HFFc6 (cell line): Measurements from ENCODE around the gene ME1. TPM values are rescaled to one million over a fixed set of nuclear protein-coding genes. Genes with fewer than 3 reads are reported as not detected.

Experiments used
- DNase-seq: peaks from one replicate; pipeline ENCODE4 v3.0.0-alpha.2; 2018
- H3K27ac Mint-ChIP-seq: 2 replicates; pipeline ENCODE4 v1.8.0; 2020; ENCODE audit warnings: mild to moderate bottlenecking, mixed read lengths
- H3K27me3 Mint-ChIP-seq: 2 replicates; pipeline ENCODE4 v1.8.0; 2021; ENCODE audit warnings: mild to moderate bottlenecking, moderate library complexity, mixed read lengths; ENCODE audit not compliant: insufficient read depth
- H3K36me3 Mint-ChIP-seq: 2 replicates; pipeline ENCODE4 v1.8.0; 2021; ENCODE audit warnings: low read depth, mixed read lengths
- H3K4me1 Mint-ChIP-seq: 2 replicates; pipeline ENCODE4 v1.8.0; 2020; ENCODE audit warnings: low read depth, mixed read lengths
- H3K4me3 Mint-ChIP-seq: 2 replicates; pipeline ENCODE4 v1.8.0; 2020; ENCODE audit warnings: mild to moderate bottlenecking, moderate library complexity, mixed read lengths
- H3K9me3 Mint-ChIP-seq: 2 replicates; pipeline ENCODE4 v1.8.0; 2020; ENCODE audit warnings: mild to moderate bottlenecking, mixed read lengths
- CTCF ChIP-seq: fragments of 200-600 bp; sonication (generic); IDR thresholded peaks from 2 replicates; pipeline ENCODE4 v1.5.0; 2021; ENCODE audit warnings: antibody characterized with exemption, mild to moderate bottlenecking
- total RNA-seq, 6 experiments: library from RNA; stranded (reverse); fragmentation: NEBNext Ultra II Directional; extraction: Animal tissue kit (Norgen Biotek cat#: 25700); gene quantifications; 2 replicates in 1 of 6; 3 replicates in 5 of 6; pipeline ENCODE4 v1.2.3, GENCODE V29; 2021

The ME1 gene
- total RNA-seq, 6 experiments from 2014 or later = 24.2 to 37.1 (median 32.6) TPM

DNA sequence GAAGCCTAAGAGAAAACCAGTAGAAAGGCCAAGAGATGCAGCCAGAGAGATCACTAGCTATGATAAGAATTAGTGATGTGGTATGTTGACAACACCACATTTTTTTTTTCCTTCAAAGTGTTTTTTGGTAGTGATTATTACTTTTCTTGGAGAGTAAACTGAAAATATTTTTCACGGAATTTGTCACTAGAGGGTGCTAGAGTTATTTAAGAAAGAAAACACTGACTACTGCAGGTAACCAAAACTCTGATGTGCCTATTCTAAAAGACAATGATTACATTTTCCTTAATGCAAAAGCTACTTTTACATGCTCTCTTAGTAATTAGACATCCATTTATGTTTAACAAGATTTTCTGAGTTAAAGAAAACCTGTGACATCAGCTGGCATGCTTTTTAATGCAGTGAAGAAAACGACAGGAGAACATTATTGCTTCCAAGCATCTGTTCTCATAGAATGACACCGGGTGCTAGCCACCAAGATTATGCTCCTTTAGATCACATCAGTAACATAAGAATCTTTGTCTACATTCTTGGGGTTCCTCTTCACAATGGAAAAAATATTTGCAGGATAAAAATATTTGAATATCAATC lies 208.9 kb downstream of the ME1 start:
- peak; percentile 49 for DNase-seq
- Mint-ChIP-seq H3K27me3 (no peaks in the 10 kb centered on the region), H3K9me3 (no peaks in the 10 kb centered on the region), H3K36me3 (no peaks in the 10 kb centered on the region), H3K27ac (no peak overlapping the region), H3K4me3 (no peak overlapping the region), H3K4me1 (peaks cover 21% of the 10 kb centered on the region)
- TF ChIP-seq CTCF = peak; percentile 82

DNA sequence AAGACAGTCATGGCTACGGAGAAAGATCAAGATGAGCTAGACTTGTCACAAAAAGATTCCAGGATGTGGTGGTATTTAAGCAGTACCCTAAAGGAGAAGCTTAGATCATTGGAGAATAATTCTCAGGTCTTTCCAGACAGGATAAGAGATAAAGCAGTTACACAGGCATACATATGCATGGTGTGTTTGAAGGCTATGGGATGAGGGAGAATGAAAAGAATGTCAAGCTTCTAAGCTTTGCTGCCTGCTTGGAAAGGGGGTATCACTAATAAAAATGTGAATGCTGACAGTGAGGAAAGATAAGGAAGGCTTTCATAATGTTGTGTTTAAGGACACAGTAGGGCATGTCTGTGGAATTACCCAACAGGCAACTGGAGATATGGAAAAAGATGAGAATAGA lies 209.6 kb downstream of the ME1 start:
- H3K27me3 Mint-ChIP-seq = no peaks in the 10 kb centered on the region
- H3K36me3 Mint-ChIP-seq = no peaks in the 10 kb centered on the region
- H3K27ac Mint-ChIP-seq = peak overlapping the region; percentile 6; the same call in 1 of the 2 replicates
- DNase-seq = no peak
- TF ChIP-seq CTCF = no peak
- H3K4me3 Mint-ChIP-seq = no peak overlapping the region
- no peaks in the 10 kb centered on the region for H3K9me3 Mint-ChIP-seq
- H3K4me1 Mint-ChIP-seq = peaks cover 22% of the 10 kb centered on the region

GRCh38 chr6:83220121-83220520 lies 210.7 kb downstream of the ME1 start:
- Mint-ChIP-seq H3K4me1 (peaks cover 31% of the 10 kb centered on the region), H3K4me3 (no peak overlapping the region), H3K9me3 (no peaks in the 10 kb centered on the region), H3K27me3 (no peaks in the 10 kb centered on the region), H3K27ac (peak overlapping the region; percentile 4; the same call in 1 of the 2 replicates), H3K36me3 (no peaks in the 10 kb centered on the region)
- TF ChIP-seq CTCF = no peak
- no peak for DNase-seq

- H3K27ac Mint-ChIP-seq = no peak overlapping the region
- H3K36me3 Mint-ChIP-seq = no peaks in the 10 kb centered on the region
Observed at GRCh38 chr6:83218646-83219045, 212.2 kb downstream of the ME1 start.

DNA sequence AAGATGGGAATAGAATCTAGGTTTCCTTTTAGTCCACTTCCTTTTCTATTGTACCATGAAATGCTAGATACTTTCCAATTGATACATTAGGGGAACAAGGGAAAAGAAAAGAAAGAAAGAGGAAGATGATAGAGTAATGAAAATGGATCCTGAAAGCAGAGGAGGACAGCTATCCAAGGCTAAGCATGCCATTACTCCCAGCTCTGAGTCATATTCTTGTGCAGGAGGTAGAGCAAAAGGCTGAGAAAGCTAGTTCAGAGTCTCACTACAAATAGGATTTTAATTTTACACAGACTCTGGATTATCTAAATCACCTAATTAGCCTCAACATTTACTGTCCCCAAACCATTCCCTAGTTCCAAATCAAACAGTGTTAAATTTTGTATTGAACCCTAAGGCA lies 214.0 kb downstream of the ME1 start:
- DNase-seq = no peak
- Mint-ChIP-seq H3K4me1 (peaks cover 31% of the 10 kb centered on the region), H3K9me3 (no peaks in the 10 kb centered on the region), H3K27me3 (no peaks in the 10 kb centered on the region; the same call in 1 of the 2 replicates), H3K36me3 (no peaks in the 10 kb centered on the region), H3K27ac (peak overlapping the region; percentile 44), H3K4me3 (no peak overlapping the region)
- TF ChIP-seq CTCF = no peak

More at GRCh38 chr6:83218646-83219045, 212.2 kb downstream of the ME1 start:
- H3K27me3 Mint-ChIP-seq = no peaks in the 10 kb centered on the region; the same call in 1 of the 2 replicates
- H3K9me3 Mint-ChIP-seq = no peaks in the 10 kb centered on the region
- peaks cover 33% of the 10 kb centered on the region for H3K4me1 Mint-ChIP-seq
- no peak for TF ChIP-seq CTCF
- DNase-seq = no peak
- no peak overlapping the region for H3K4me3 Mint-ChIP-seq
